Karpas-422 (cell line): ENCODE data around the gene REG4. TPM values are rescaled to one million over a fixed set of nuclear protein-coding genes. Genes with fewer than 3 reads are reported as not detected.

Source experiments
- DNase-seq: peaks from one replicate; pipeline ENCODE4 v3.0.0-alpha.2; 2015
- H2AFZ ChIP-seq: fragments of 200-600 bp; sonication (generic); 2 replicates; pipeline ENCODE4 v1.6.1; 2014; ENCODE audit warnings: antibody characterized with exemption, low read length, mixed read lengths
- H3K27ac ChIP-seq: fragments of 200-600 bp; sonication (generic); 2 replicates; pipeline ENCODE4 v1.5.1; 2014; ENCODE audit warnings: mild to moderate bottlenecking, low read length, moderate library complexity
- H3K27me3 ChIP-seq: fragments of 200-600 bp; sonication (generic); 2 replicates; pipeline ENCODE4 v1.6.1; 2014; ENCODE audit warnings: low read length, mixed read lengths
- H3K36me3 ChIP-seq: fragments of 200-600 bp; sonication (generic); 2 replicates; pipeline ENCODE4 v1.6.1; 2014; ENCODE audit warnings: low read length, mixed read lengths; ENCODE audit not compliant: insufficient read depth
- H3K4me1 ChIP-seq: fragments of 200-600 bp; sonication (generic); 2 replicates; pipeline ENCODE4 v1.6.1; 2014; ENCODE audit warnings: mild to moderate bottlenecking, low read length, mixed read lengths
- H3K4me2 ChIP-seq: fragments of 200-600 bp; sonication (generic); 2 replicates; pipeline ENCODE4 v1.6.1; 2014; ENCODE audit warnings: low read length, low read depth, mild to moderate bottlenecking; ENCODE audit not compliant: poor library complexity, severe bottlenecking
- H3K4me3 ChIP-seq: fragments of 200-600 bp; sonication (generic); 2 replicates; pipeline ENCODE4 v1.5.1; 2014; ENCODE audit warnings: mild to moderate bottlenecking, antibody characterized with exemption, low read length, mixed read lengths
- H3K79me2 ChIP-seq: fragments of 200-600 bp; sonication (generic); 2 replicates; pipeline ENCODE4 v1.6.1; 2014; ENCODE audit warnings: mild to moderate bottlenecking, low read length, mixed read lengths
- H3K9ac ChIP-seq: fragments of 200-600 bp; sonication (generic); 2 replicates; pipeline ENCODE4 v1.6.0; 2014; ENCODE audit warnings: low read length
- H3K9me2 ChIP-seq: fragments of 200-600 bp; sonication (generic), shearing (Covaris generic); replicated peaks from 2 replicates; pipeline ENCODE4 v1.6.0; 2014; ENCODE audit warnings: mild to moderate bottlenecking, low read length, moderate library complexity; ENCODE audit not compliant: insufficient read depth
- H3K9me3 ChIP-seq: fragments of 300-700, 200-600 bp; sonication (generic); 2 replicates; pipeline ENCODE4 v1.6.1; 2014; ENCODE audit warnings: low read length, mixed read lengths
- H4K20me1 ChIP-seq: fragments of 200-600 bp; sonication (generic); 2 replicates; pipeline ENCODE4 v1.6.1; 2014; ENCODE audit warnings: mild to moderate bottlenecking, antibody characterized with exemption, low read length, low read depth; ENCODE audit not compliant: insufficient read depth
- total RNA-seq: library from RNA; depleted of rRNA; stranded (reverse); fragments of >200 nt; shearing (Covaris generic); gene quantifications from 2 replicates; pipeline ENCODE4 v1.2.3, GENCODE V29; 2014; ENCODE audit warnings: low replicate concordance

Gene REG4
- total RNA-seq, 1 experiment from 2014 or later: not detected

DNA sequence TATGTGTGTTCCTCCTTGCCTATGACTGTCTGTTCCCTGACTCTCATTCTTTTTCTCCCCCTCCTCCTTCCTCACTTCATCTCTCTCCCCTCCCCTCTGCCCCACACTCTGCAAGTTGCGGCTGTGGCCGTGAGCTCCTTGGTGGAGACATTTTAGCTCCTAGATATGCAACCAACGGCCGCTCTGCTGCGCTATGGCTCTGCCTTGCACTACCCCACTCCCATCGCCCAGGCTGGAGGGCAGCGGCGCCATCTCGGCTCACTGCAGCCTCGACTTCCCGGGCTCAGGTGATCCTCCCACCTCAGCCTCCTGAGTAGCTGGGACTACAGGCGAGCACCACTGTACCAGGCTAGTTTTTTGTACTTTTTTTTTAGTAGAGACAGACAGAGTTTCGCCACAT is 5.5 kb downstream of the REG4 start:
- H3K9me2 ChIP-seq: no peaks in the 10 kb centered on the region
- no peak overlapping the region for H2AFZ ChIP-seq
- no peaks in the 10 kb centered on the region for H3K27me3 ChIP-seq
- no peak overlapping the region for H3K27ac ChIP-seq
- no peak overlapping the region for H3K4me3 ChIP-seq
- no peak overlapping the region for H3K4me2 ChIP-seq
- no peaks in the 10 kb centered on the region for H3K9me3 ChIP-seq
- no peak overlapping the region for H3K9ac ChIP-seq
- no peaks in the 10 kb centered on the region for H3K4me1 ChIP-seq
- DNase-seq: no peak
- H3K36me3 ChIP-seq: no peaks in the 10 kb centered on the region
- H4K20me1 ChIP-seq: no peaks in the 10 kb centered on the region
- no peaks in the 10 kb centered on the region for H3K79me2 ChIP-seq

GRCh38 chr1:119805247-119805646 is 6.0 kb downstream of the REG4 start:
- no peaks in the 10 kb centered on the region for H4K20me1 ChIP-seq
- H2AFZ ChIP-seq: no peak overlapping the region
- H3K36me3 ChIP-seq: no peaks in the 10 kb centered on the region
- no peaks in the 10 kb centered on the region for H3K4me1 ChIP-seq
- no peaks in the 10 kb centered on the region for H3K9me2 ChIP-seq
- no peaks in the 10 kb centered on the region for H3K79me2 ChIP-seq
- no peak for DNase-seq
- no peak overlapping the region for H3K9ac ChIP-seq
- H3K9me3 ChIP-seq: no peaks in the 10 kb centered on the region
- H3K27me3 ChIP-seq: no peaks in the 10 kb centered on the region
- H3K4me3 ChIP-seq: no peak overlapping the region
- no peak overlapping the region for H3K27ac ChIP-seq
- no peak overlapping the region for H3K4me2 ChIP-seq

- H3K4me2 ChIP-seq: no peak overlapping the region
- no peaks in the 10 kb centered on the region for H3K36me3 ChIP-seq
- no peaks in the 10 kb centered on the region for H3K9me3 ChIP-seq
- DNase-seq: no peak
- no peaks in the 10 kb centered on the region for H4K20me1 ChIP-seq
- H3K9me2 ChIP-seq: no peaks in the 10 kb centered on the region
- no peak overlapping the region for H3K9ac ChIP-seq
- no peak overlapping the region for H3K4me3 ChIP-seq
- no peaks in the 10 kb centered on the region for H3K4me1 ChIP-seq
- H3K27me3 ChIP-seq: no peaks in the 10 kb centered on the region
- no peak overlapping the region for H3K27ac ChIP-seq
- H2AFZ ChIP-seq: no peak overlapping the region
- H3K79me2 ChIP-seq: no peaks in the 10 kb centered on the region
These were observed 11.6 kb downstream of the REG4 start for GRCh38 chr1:119799599-119800177.

DNA sequence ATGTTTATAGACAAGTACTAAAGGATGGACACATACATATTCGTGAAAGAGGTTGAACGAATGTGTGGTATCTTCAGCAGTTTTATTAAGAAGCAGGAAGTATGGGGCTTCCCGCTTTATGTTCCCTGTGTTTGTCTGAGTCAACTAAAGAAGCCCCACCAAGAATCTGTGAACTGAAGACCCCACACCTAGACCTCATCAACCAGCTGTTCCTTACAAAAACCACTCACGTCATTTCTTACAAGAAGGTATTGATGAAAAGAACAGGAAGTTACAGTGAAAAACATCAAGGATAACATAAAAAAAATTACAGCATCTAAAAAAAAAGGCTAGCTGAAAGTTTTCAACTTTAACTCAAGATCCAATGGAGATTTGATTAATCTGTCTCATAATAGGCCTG is 12.3 kb downstream of the REG4 start:
- no peaks in the 10 kb centered on the region for H3K27me3 ChIP-seq
- H3K9me3 ChIP-seq: no peaks in the 10 kb centered on the region
- H3K9ac ChIP-seq: no peak overlapping the region
- H3K4me3 ChIP-seq: no peak overlapping the region
- no peaks in the 10 kb centered on the region for H3K36me3 ChIP-seq
- no peak overlapping the region for H2AFZ ChIP-seq
- no peak overlapping the region for H3K4me2 ChIP-seq
- no peak for DNase-seq
- no peaks in the 10 kb centered on the region for H3K79me2 ChIP-seq
- no peaks in the 10 kb centered on the region for H3K9me2 ChIP-seq
- no peaks in the 10 kb centered on the region for H4K20me1 ChIP-seq
- no peak overlapping the region for H3K27ac ChIP-seq
- no peaks in the 10 kb centered on the region for H3K4me1 ChIP-seq

DNA sequence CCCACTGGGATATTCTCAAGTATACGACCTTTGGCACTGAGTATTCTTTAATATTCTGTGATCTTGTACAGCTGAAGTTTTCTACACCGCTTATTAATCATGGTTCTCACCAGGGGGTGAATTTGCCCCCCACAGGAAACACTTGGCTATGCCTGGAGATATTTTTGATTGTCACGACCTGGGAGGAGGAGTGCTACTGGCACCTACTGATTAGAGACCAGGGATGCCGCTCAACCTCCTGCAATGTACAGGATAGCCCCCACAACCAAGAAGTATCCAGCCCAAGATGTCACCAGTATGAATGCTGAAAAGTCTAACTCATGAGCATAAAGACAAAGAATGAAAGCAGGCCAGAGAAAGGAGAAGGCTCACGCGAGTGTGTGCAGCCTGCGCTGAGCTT is 13.7 kb downstream of the REG4 start:
- no peak overlapping the region for H3K4me3 ChIP-seq
- DNase-seq: no peak
- H3K9ac ChIP-seq: no peak overlapping the region
- no peaks in the 10 kb centered on the region for H3K4me1 ChIP-seq
- H4K20me1 ChIP-seq: no peaks in the 10 kb centered on the region
- H3K9me3 ChIP-seq: no peaks in the 10 kb centered on the region
- no peak overlapping the region for H3K4me2 ChIP-seq
- no peak overlapping the region for H2AFZ ChIP-seq
- no peaks in the 10 kb centered on the region for H3K79me2 ChIP-seq
- H3K27me3 ChIP-seq: no peaks in the 10 kb centered on the region
- H3K27ac ChIP-seq: no peak overlapping the region
- no peaks in the 10 kb centered on the region for H3K9me2 ChIP-seq
- H3K36me3 ChIP-seq: no peaks in the 10 kb centered on the region

DNA sequence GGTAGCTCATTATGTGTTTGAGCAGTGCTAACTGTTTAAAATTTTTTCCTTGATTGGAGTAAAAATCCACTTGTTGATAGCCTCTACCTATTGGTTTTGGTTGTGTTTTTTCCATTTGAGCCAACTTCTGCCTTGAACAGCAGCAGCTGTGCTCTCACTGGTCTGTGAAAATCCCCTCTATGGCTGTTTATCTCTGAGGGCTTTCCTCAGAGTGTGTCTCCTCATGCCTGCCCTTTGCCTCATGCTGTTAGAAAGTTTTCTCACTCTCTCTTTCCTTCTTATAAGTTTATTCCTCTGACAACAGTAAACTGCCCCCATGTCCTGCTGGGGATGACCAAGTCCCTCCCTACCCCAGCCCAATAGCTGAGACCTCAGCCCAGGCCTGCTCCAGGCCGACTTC is 14.1 kb downstream of the REG4 start:
- Histone ChIP-seq H2AFZ (no peak overlapping the region), H3K4me3 (no peak overlapping the region), H3K4me1 (no peaks in the 10 kb centered on the region), H3K36me3 (no peaks in the 10 kb centered on the region), H3K27me3 (no peaks in the 10 kb centered on the region), H3K9ac (no peak overlapping the region), H3K9me3 (no peaks in the 10 kb centered on the region), H3K79me2 (no peaks in the 10 kb centered on the region), H4K20me1 (no peaks in the 10 kb centered on the region), H3K4me2 (no peak overlapping the region), H3K27ac (no peak overlapping the region), H3K9me2 (no peaks in the 10 kb centered on the region)
- no peak for DNase-seq

GRCh38 chr1:119795261-119796200 is 15.7 kb downstream of the REG4 start:
- Histone ChIP-seq H3K27me3 (no peaks in the 10 kb centered on the region), H3K9me2 (no peaks in the 10 kb centered on the region), H3K9ac (no peak overlapping the region), H3K36me3 (no peaks in the 10 kb centered on the region), H2AFZ (no peak overlapping the region), H3K27ac (no peak overlapping the region), H3K9me3 (no peaks in the 10 kb centered on the region), H4K20me1 (no peaks in the 10 kb centered on the region), H3K79me2 (no peaks in the 10 kb centered on the region), H3K4me1 (no peaks in the 10 kb centered on the region), H3K4me2 (no peak overlapping the region), H3K4me3 (no peak overlapping the region)
- no peak for DNase-seq

GRCh38 chr1:119794876-119795240 is 16.4 kb downstream of the REG4 start:
- DNase-seq: no peak
- no peak overlapping the region for H3K4me2 ChIP-seq
- H3K4me3 ChIP-seq: no peak overlapping the region
- H3K4me1 ChIP-seq: no peaks in the 10 kb centered on the region
- H3K9me2 ChIP-seq: no peaks in the 10 kb centered on the region
- no peaks in the 10 kb centered on the region for H4K20me1 ChIP-seq
- no peaks in the 10 kb centered on the region for H3K9me3 ChIP-seq
- no peak overlapping the region for H3K9ac ChIP-seq
- no peak overlapping the region for H3K27ac ChIP-seq
- H3K36me3 ChIP-seq: no peaks in the 10 kb centered on the region
- H3K27me3 ChIP-seq: no peaks in the 10 kb centered on the region
- H2AFZ ChIP-seq: no peak overlapping the region
- no peaks in the 10 kb centered on the region for H3K79me2 ChIP-seq
